Astrocyte (in vitro differentiated cells and primary cell): ENCODE results near the gene ZBTB8A. TPM values are rescaled to one million over a fixed set of nuclear protein-coding genes. Genes with fewer than 3 reads are reported as not detected.
A peak's percentile ranks its signal among the peaks of the same experiment; 100 is the strongest.

Experiments
- DNase-seq: peaks from one replicate; pipeline ENCODE4 v3.0.0-alpha.2; 2010; ENCODE audit warnings: low read depth
- FAIRE-seq: peaks from 2 replicates; lab custom pipeline; 2011; peaks lifted over from hg19 to GRCh38; lab: Jason Lieb, UNC
- H2AFZ ChIP-seq: 2 replicates; pipeline ENCODE4 v1.6.0; 2012; ENCODE audit warnings: low read depth, low read length, inconsistent platforms
- H3K27ac ChIP-seq: 2 replicates; pipeline ENCODE4 v1.5.1; 2011; ENCODE audit warnings: low read depth, low read length, inconsistent platforms
- H3K27me3 ChIP-seq: 2 replicates; pipeline ENCODE4 v1.6.0; 2011; ENCODE audit warnings: low read length, inconsistent platforms; ENCODE audit not compliant: insufficient read depth
- H3K36me3 ChIP-seq: 2 replicates; pipeline ENCODE4 v1.5.1; 2011; ENCODE audit warnings: low read length, inconsistent platforms; ENCODE audit not compliant: insufficient read depth
- H3K4me1 ChIP-seq: 2 replicates; pipeline ENCODE4 v1.5.1; 2011; ENCODE audit warnings: low read length, inconsistent platforms; ENCODE audit not compliant: insufficient read depth
- H3K4me2 ChIP-seq: 2 replicates; pipeline ENCODE4 v1.6.0; 2012; ENCODE audit warnings: low read length, inconsistent platforms
- H3K4me3 ChIP-seq: 2 replicates; pipeline ENCODE4 v1.5.1; 2011; ENCODE audit warnings: low read depth, mild to moderate bottlenecking, low read length, inconsistent platforms; ENCODE audit not compliant: insufficient read depth
- H3K79me2 ChIP-seq: 2 replicates; pipeline ENCODE4 v1.6.0; 2012; ENCODE audit warnings: mild to moderate bottlenecking, low read length, inconsistent platforms; ENCODE audit not compliant: insufficient read depth
- H3K9ac ChIP-seq: 2 replicates; pipeline ENCODE4 v1.6.0; 2012; ENCODE audit warnings: mild to moderate bottlenecking, low read length, inconsistent platforms
- H3K9me3 ChIP-seq: 2 replicates; pipeline ENCODE4 v1.5.1; 2012; ENCODE audit warnings: low read depth, mild to moderate bottlenecking, low read length, inconsistent platforms; ENCODE audit not compliant: insufficient read depth
- H4K20me1 ChIP-seq: 2 replicates; pipeline ENCODE4 v1.6.0; 2012; ENCODE audit warnings: low read length, inconsistent platforms; ENCODE audit not compliant: insufficient read depth
- H3K27ac Mint-ChIP-seq: one replicate; pipeline ENCODE4 v1.8.0; 2021; ENCODE audit warnings: mild to moderate bottlenecking, mixed read lengths; ENCODE audit not compliant: unreplicated experiment
- H3K27me3 Mint-ChIP-seq: one replicate; pipeline ENCODE4 v1.8.0; 2021; ENCODE audit warnings: low read depth, mixed read lengths; ENCODE audit not compliant: unreplicated experiment
- H3K36me3 Mint-ChIP-seq: one replicate; pipeline ENCODE4 v1.8.0; 2021; ENCODE audit warnings: low read depth, mixed read lengths; ENCODE audit not compliant: unreplicated experiment
- H3K4me1 Mint-ChIP-seq: one replicate; pipeline ENCODE4 v1.8.0; 2021; ENCODE audit warnings: low read depth, mixed read lengths; ENCODE audit not compliant: unreplicated experiment
- H3K4me3 Mint-ChIP-seq: one replicate; pipeline ENCODE4 v1.8.0; 2021; ENCODE audit warnings: mild to moderate bottlenecking, moderate library complexity, mixed read lengths; ENCODE audit not compliant: unreplicated experiment
- H3K9me3 Mint-ChIP-seq: one replicate; pipeline ENCODE4 v1.8.0; 2021; ENCODE audit warnings: mild to moderate bottlenecking, mixed read lengths; ENCODE audit not compliant: unreplicated experiment
- EZH2 ChIP-seq: IDR thresholded peaks from 2 replicates; pipeline ENCODE4 v1.6.1; 2012; ENCODE audit warnings: mild to moderate bottlenecking, low read length, inconsistent platforms; ENCODE audit not compliant: insufficient read depth
- total RNA-seq: library from RNA; stranded (reverse); gene quantifications from 2 replicates; pipeline ENCODE4 v1.2.1, GENCODE V29; 2021
- TF ChIP-seq, protein P1 (sequence below): IDR thresholded peaks from 2 replicates; pipeline ENCODE4 v1.5.1; 2011; ENCODE audit warnings: low read depth, mild to moderate bottlenecking, inconsistent platforms, low read length, moderate library complexity; ENCODE audit not compliant: insufficient read depth

The ZBTB8A gene
- total RNA-seq, 1 donor from 2014 or later: 5.6 TPM

DNA sequence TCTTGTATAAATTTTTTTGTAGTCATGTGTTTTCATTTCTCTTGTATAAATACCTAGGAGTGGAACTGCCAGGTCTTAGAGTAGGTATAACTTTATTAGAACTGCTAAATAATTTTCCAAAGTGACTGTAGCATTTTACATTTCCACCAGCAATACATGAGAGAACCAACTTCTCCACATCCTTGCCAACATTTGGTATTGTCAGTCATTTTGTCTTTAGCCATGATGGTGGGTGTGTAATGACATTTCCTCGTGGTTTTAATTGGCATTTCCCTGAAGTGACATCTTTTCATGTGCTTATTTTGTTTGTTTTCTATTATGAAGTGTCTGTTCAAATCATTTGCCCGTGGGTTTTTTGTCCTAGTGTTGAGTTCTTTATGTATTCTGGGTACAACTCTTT, 29.7 kb downstream of the ZBTB8A start:
- no peak for TF ChIP-seq EZH2
- TF ChIP-seq, protein P1, sequence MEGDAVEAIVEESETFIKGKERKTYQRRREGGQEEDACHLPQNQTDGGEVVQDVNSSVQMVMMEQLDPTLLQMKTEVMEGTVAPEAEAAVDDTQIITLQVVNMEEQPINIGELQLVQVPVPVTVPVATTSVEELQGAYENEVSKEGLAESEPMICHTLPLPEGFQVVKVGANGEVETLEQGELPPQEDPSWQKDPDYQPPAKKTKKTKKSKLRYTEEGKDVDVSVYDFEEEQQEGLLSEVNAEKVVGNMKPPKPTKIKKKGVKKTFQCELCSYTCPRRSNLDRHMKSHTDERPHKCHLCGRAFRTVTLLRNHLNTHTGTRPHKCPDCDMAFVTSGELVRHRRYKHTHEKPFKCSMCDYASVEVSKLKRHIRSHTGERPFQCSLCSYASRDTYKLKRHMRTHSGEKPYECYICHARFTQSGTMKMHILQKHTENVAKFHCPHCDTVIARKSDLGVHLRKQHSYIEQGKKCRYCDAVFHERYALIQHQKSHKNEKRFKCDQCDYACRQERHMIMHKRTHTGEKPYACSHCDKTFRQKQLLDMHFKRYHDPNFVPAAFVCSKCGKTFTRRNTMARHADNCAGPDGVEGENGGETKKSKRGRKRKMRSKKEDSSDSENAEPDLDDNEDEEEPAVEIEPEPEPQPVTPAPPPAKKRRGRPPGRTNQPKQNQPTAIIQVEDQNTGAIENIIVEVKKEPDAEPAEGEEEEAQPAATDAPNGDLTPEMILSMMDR: no peak
- no peaks in the 10 kb centered on the region for H3K4me1 ChIP-seq
- H3K4me3 ChIP-seq: no peak overlapping the region
- no peaks in the 10 kb centered on the region for H3K9me3 Mint-ChIP-seq
- H3K9ac ChIP-seq: no peak overlapping the region
- H3K27me3 Mint-ChIP-seq: no peaks in the 10 kb centered on the region
- no peak overlapping the region for H3K4me2 ChIP-seq
- H3K27ac ChIP-seq: no peak overlapping the region
- no peak for FAIRE-seq
- H3K79me2 ChIP-seq: no peaks in the 10 kb centered on the region
- no peak for DNase-seq
- no peaks in the 10 kb centered on the region for H3K4me1 Mint-ChIP-seq
- no peak overlapping the region for H3K27ac Mint-ChIP-seq
- no peak overlapping the region for H2AFZ ChIP-seq
- H3K9me3 ChIP-seq: no peaks in the 10 kb centered on the region
- peaks cover 3% of the 10 kb centered on the region for H3K36me3 Mint-ChIP-seq
- H4K20me1 ChIP-seq: no peaks in the 10 kb centered on the region
- no peaks in the 10 kb centered on the region for H3K36me3 ChIP-seq
- H3K27me3 ChIP-seq: no peaks in the 10 kb centered on the region
- H3K4me3 Mint-ChIP-seq: no peak overlapping the region

DNA sequence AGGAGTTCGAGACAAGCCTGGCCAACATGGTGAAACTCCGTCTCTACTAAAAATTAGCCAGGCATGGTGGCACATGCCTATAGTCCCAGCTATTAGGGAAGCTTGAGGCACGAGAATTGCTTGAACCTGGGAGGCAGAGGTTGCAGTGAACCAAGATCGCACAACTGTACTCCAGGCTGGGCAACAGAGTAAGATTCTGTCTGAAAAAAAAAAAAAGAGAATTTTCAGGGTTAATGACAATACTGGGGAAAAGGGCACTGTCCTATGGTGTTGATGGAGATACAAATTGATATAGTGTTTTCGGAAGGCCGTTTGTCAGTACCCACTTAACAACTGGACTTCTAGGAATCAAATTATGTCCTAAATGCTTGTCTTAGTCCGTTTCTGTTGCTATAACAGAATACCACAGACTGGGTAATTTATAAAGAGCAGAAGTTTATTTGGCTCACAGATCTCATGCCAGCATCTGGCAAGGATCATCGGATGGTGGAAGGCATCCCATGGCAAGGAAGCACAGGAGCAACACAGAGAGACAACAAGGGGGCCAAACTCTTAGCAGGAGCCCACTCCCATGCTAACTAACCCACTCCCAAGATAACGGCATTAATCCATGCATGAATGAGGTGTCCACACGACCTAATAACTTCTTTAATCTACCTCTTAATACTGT, 41.3 kb downstream of the ZBTB8A start:
- H3K4me2 ChIP-seq: no peak overlapping the region
- H3K9me3 ChIP-seq: no peaks in the 10 kb centered on the region
- H3K27ac Mint-ChIP-seq: no peak overlapping the region
- H3K9ac ChIP-seq: no peak overlapping the region
- no peak overlapping the region for H3K27ac ChIP-seq
- DNase-seq (no peak), FAIRE-seq (no peak)
- H4K20me1 ChIP-seq: no peaks in the 10 kb centered on the region
- H3K36me3 Mint-ChIP-seq: no peaks in the 10 kb centered on the region
- H3K79me2 ChIP-seq: no peaks in the 10 kb centered on the region
- H3K27me3 ChIP-seq: no peaks in the 10 kb centered on the region
- no peak for TF ChIP-seq EZH2
- TF ChIP-seq, protein P1: no peak
- H3K4me3 Mint-ChIP-seq: no peak overlapping the region
- H3K9me3 Mint-ChIP-seq: no peaks in the 10 kb centered on the region
- no peaks in the 10 kb centered on the region for H3K27me3 Mint-ChIP-seq
- no peak overlapping the region for H2AFZ ChIP-seq
- H3K4me1 ChIP-seq: no peaks in the 10 kb centered on the region
- no peaks in the 10 kb centered on the region for H3K36me3 ChIP-seq
- no peak overlapping the region for H3K4me3 ChIP-seq
- no peaks in the 10 kb centered on the region for H3K4me1 Mint-ChIP-seq

DNA sequence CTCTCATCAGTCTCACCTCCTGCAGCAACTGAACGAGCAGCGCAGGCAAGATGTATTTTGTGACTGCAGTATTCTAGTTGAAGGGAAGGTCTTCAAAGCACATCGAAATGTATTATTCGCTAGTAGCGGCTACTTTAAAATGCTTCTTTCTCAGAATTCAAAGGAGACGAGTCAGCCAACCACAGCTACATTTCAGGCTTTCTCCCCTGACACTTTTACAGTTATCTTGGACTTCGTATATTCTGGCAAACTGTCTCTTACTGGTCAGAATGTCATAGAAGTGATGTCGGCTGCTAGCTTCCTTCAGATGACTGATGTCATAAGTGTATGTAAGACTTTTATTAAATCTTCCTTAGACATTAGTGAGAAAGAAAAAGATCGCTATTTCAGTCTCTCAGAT, 53.7 kb downstream of the ZBTB8A start:
- Histone ChIP-seq H3K4me2 (no peak overlapping the region), H3K27ac (no peak overlapping the region), H3K79me2 (no peaks in the 10 kb centered on the region), H3K27me3 (no peaks in the 10 kb centered on the region), H3K36me3 (peaks cover 12% of the 10 kb centered on the region), H3K9ac (no peak overlapping the region), H4K20me1 (no peaks in the 10 kb centered on the region), H3K4me3 (no peak overlapping the region), H3K9me3 (no peaks in the 10 kb centered on the region), H2AFZ (no peak overlapping the region), H3K4me1 (no peaks in the 10 kb centered on the region)
- no peaks in the 10 kb centered on the region for H3K27me3 Mint-ChIP-seq
- H3K4me3 Mint-ChIP-seq: no peak overlapping the region
- peaks cover 9% of the 10 kb centered on the region for H3K4me1 Mint-ChIP-seq
- H3K27ac Mint-ChIP-seq: no peak overlapping the region
- no peaks in the 10 kb centered on the region for H3K9me3 Mint-ChIP-seq
- DNase-seq (peak; percentile 14), FAIRE-seq (no peak)
- TF ChIP-seq EZH2: no peak
- TF ChIP-seq, protein P1: no peak
- no peaks in the 10 kb centered on the region for H3K36me3 Mint-ChIP-seq
